CD8-positive, alpha-beta memory T cell (primary cell): ENCODE results near the gene PLXNB1. TPM values are rescaled to one million over a fixed set of nuclear protein-coding genes. Genes with fewer than 3 reads are reported as not detected.

Experiments used
- CTCF ChIA-PET: fragments of 350-600 bp; sonication (Branson Sonifier 250); formaldehyde crosslinking; loops from one replicate; lab custom pipeline; 2021; ENCODE audit warnings: antibody characterized with exemption; lab: Charles Lee
- POLR2A ChIA-PET: fragments of 350-600 bp; sonication (Branson Sonifier 250); formaldehyde crosslinking; loops from one replicate; lab custom pipeline; 2021; ENCODE audit warnings: antibody characterized with exemption; lab: Charles Lee
- DNase-seq, 5 donors: peaks; one replicate each; pipeline versions ENCODE4 v3.0.0 to v3.0.0-alpha.2; 2020 to 2022; ENCODE audit warnings: mixed read lengths in 1 of 5
- H3K27ac ChIP-seq: one replicate; pipeline ENCODE4 v1.7.0; 2013; ENCODE audit warnings: low read depth, mild to moderate bottlenecking, low read length, moderate library complexity
- H3K27me3 ChIP-seq: 2 replicates; pipeline ENCODE4 v1.7.0; 2013; ENCODE audit warnings: low read length, mild to moderate bottlenecking; ENCODE audit not compliant: insufficient read depth, poor library complexity, severe bottlenecking
- H3K36me3 ChIP-seq: 2 replicates; pipeline ENCODE4 v1.7.0; 2013; ENCODE audit warnings: mild to moderate bottlenecking, low read length, moderate library complexity; ENCODE audit not compliant: insufficient read depth
- H3K4me1 ChIP-seq: 2 replicates; pipeline ENCODE4 v1.7.0; 2013; ENCODE audit warnings: mild to moderate bottlenecking, low read length, moderate library complexity; ENCODE audit not compliant: insufficient read depth
- H3K4me3 ChIP-seq: 2 replicates; pipeline ENCODE4 v1.7.0; 2013; ENCODE audit warnings: mild to moderate bottlenecking, low read length
- H3K9me3 ChIP-seq: 2 replicates; pipeline ENCODE4 v1.7.0; 2013; ENCODE audit warnings: mild to moderate bottlenecking, low read length
- H3K27ac Mint-ChIP-seq, 8 donors: one replicate each; pipeline ENCODE4 v1.8.0; 2020 to 2021; ENCODE audit warnings: mixed read lengths in 8 of 8, mild to moderate bottlenecking in 6 of 8, inconsistent platforms in 3 of 8, moderate library complexity in 3 of 8
- H3K27me3 Mint-ChIP-seq, 2 donors: one replicate each; pipeline ENCODE4 v1.8.0; 2020 to 2021; ENCODE audit warnings: mixed read lengths in 2 of 2, mild to moderate bottlenecking in 1 of 2, moderate library complexity in 1 of 2
- H3K36me3 Mint-ChIP-seq, 3 donors: one replicate each; pipeline ENCODE4 v1.8.0; 2020 to 2021; ENCODE audit warnings: mixed read lengths in 3 of 3, inconsistent platforms in 1 of 3, mild to moderate bottlenecking in 1 of 3
- H3K4me1 Mint-ChIP-seq, 3 donors: one replicate each; pipeline ENCODE4 v1.8.0; 2020 to 2021; ENCODE audit warnings: mixed read lengths in 3 of 3, inconsistent platforms in 1 of 3, mild to moderate bottlenecking in 1 of 3
- H3K4me3 Mint-ChIP-seq, 7 donors: one replicate each; pipeline ENCODE4 v1.8.0; 2020 to 2021; ENCODE audit warnings: mixed read lengths in 7 of 7, mild to moderate bottlenecking in 6 of 7, moderate library complexity in 4 of 7, inconsistent platforms in 2 of 7
- H3K9me3 Mint-ChIP-seq, 5 donors: one replicate each; pipeline ENCODE4 v1.8.0; 2020 to 2022; ENCODE audit warnings: mixed read lengths in 5 of 5, mild to moderate bottlenecking in 3 of 5, moderate library complexity in 2 of 5, inconsistent platforms in 1 of 5
- polyA plus RNA-seq: library from polyadenylated mRNA; unstranded; fragments of 300-500 nt; fragmentation: Illumina TruSeq; gene quantifications from one replicate; pipeline ENCODE4 v1.2.3, GENCODE V29; 2021
- total RNA-seq, 2 experiments: library from RNA; stranded (reverse); gene quantifications; one replicate each; pipeline ENCODE4 v1.2.3, GENCODE V29; 2021

The PLXNB1 gene
- total and polyA plus RNA-seq, 3 experiments from 2014 or later = 0.30 to 5.5 (median 3.1) TPM

DNA sequence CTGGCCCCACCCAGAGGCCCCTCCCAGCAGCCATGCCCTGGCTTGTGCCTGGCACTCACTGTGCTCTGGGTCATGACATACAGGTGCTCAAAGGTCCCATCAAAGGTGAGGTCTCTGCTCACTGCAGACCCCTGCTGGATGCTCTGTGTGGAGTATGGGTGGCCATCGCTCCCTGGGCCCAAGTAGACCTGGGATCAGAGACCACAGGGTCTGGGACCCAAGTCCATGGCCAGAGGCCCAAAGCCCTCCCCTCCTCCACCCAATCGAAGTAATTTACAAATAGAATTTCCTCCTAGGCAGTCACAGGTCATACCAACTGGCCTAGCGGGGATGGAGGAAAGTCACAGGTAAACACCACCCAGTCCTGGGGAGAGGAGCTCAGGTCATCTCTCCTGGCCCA is 7.6 kb downstream of the PLXNB1 start:
- POLR2A ChIA-PET = no interaction called here
- Mint-ChIP-seq H3K9me3 (no peaks in the 10 kb centered on the region), H3K4me1 (no peaks in the 10 kb centered on the region), H3K36me3 (no peaks in the 10 kb centered on the region), H3K27ac (no peak overlapping the region), H3K4me3 (no peak overlapping the region), H3K27me3 (peaks cover 0 to 1% of the 10 kb centered on the region in 2 donors)
- no peak overlapping the region for H3K27ac ChIP-seq
- CTCF ChIA-PET = interaction anchor here (1.8 to 2.6 kb wide), 2 partner anchors 11 to 14 kb away, joined by 6 to 24 read pairs; no protein-coding TSS in a partner anchor
- no peak overlapping the region for H3K4me3 ChIP-seq
- no peaks in the 10 kb centered on the region for H3K9me3 ChIP-seq
- H3K27me3 ChIP-seq = no peaks in the 10 kb centered on the region
- no peaks in the 10 kb centered on the region for H3K36me3 ChIP-seq
- DNase-seq = no peak
- no peaks in the 10 kb centered on the region for H3K4me1 ChIP-seq

DNA sequence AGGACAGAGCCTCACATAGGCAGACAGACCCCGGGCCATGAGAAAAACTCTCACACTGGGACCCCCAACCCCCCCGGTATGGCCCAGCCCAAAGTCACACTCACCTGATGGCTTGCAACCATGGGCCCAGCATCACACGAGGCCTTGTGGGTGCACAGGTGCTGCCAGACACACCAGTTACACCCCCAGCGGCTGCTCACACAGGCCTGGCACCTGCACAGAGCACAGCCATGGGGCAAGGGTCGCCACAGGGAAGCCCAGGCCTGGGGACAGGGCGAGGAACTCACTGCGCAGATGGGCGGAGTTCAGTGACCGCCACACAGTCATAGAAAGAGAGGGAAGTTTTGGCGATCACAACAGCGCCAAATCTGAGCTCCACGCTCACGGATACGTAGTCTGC is 9.3 kb downstream of the PLXNB1 start:
- CTCF ChIA-PET = interaction anchor here (1.2 kb wide), 1 partner anchor 13 kb away, joined by 4 read pairs; no protein-coding TSS in a partner anchor
- no peak overlapping the region for H3K4me3 Mint-ChIP-seq
- H3K36me3 ChIP-seq = no peaks in the 10 kb centered on the region
- no peak overlapping the region for H3K27ac Mint-ChIP-seq
- no peaks in the 10 kb centered on the region for H3K4me1 Mint-ChIP-seq
- H3K9me3 Mint-ChIP-seq = no peaks in the 10 kb centered on the region
- H3K4me1 ChIP-seq = no peaks in the 10 kb centered on the region
- no peaks in the 10 kb centered on the region for H3K36me3 Mint-ChIP-seq
- no peak overlapping the region for H3K4me3 ChIP-seq
- H3K27me3 Mint-ChIP-seq = no peaks in the 10 kb centered on the region
- POLR2A ChIA-PET = no interaction called here
- H3K9me3 ChIP-seq = no peaks in the 10 kb centered on the region
- no peak overlapping the region for H3K27ac ChIP-seq
- no peaks in the 10 kb centered on the region for H3K27me3 ChIP-seq
- no peak for DNase-seq

DNA sequence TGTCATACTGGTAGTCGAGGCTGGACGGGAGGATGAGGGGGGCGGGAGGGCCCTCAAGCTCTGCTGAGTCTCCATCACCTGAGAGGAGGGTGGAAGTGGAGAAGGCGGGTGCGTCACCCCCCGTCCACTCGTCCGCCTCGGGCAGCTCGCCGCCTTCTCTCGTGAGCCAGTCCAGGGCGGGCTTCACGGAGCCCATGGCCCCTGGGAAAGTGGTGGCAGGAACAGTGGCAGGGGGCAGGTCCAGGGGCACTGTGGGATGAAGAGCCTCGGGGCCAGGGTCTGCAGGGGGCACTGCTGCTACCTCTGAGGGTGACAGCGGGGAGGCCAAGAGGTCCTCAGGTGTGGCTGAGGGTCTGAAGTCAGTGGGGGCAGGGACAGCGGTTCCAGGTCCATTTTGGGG is 10.3 kb downstream of the PLXNB1 start:
- DNase-seq = no peak
- Histone ChIP-seq H3K9me3 (no peaks in the 10 kb centered on the region), H3K4me3 (no peak overlapping the region), H3K27me3 (no peaks in the 10 kb centered on the region), H3K27ac (no peak overlapping the region), H3K36me3 (no peaks in the 10 kb centered on the region), H3K4me1 (no peaks in the 10 kb centered on the region)
- CTCF ChIA-PET = interaction anchor here (0.9 to 1.8 kb wide), 3 partner anchors 15 to 19 kb away, joined by 3 to 10 read pairs (median 7); no protein-coding TSS in a partner anchor
- no peaks in the 10 kb centered on the region for H3K4me1 Mint-ChIP-seq
- H3K36me3 Mint-ChIP-seq = no peaks in the 10 kb centered on the region
- no peaks in the 10 kb centered on the region for H3K27me3 Mint-ChIP-seq
- POLR2A ChIA-PET = interaction anchor here (0.6 kb wide), 1 partner anchor 266 kb away, joined by 3 read pairs; the partner anchor contains the start of gene NCKIPSD
- no peak overlapping the region for H3K27ac Mint-ChIP-seq
- H3K9me3 Mint-ChIP-seq = no peaks in the 10 kb centered on the region
- no peak overlapping the region for H3K4me3 Mint-ChIP-seq

DNA sequence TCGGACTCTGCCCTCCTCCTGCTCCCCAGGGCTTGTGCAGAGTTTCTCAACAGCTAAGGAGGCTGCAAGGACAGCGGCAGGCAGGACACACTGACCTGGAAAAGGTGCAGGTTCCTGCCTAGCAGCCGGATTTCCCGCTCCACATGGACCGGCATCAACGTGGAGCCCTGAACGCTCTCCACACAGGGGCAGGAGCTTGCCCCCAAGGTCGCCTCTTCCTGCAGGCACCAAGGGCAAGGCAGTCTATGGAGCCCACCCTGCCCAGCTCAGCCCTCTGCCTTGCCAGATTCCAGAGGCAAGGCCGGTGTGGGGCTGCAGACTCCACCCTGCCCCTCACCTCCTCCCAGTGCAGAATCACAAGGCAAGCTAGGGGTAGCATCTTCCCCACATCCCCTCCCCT is 10.7 kb downstream of the PLXNB1 start:
- Histone ChIP-seq H3K4me1 (no peaks in the 10 kb centered on the region), H3K9me3 (no peaks in the 10 kb centered on the region), H3K27me3 (no peaks in the 10 kb centered on the region), H3K27ac (no peak overlapping the region), H3K36me3 (no peaks in the 10 kb centered on the region), H3K4me3 (no peak overlapping the region)
- Mint-ChIP-seq H3K27me3 (no peaks in the 10 kb centered on the region), H3K4me3 (no peak overlapping the region), H3K27ac (no peak overlapping the region), H3K4me1 (no peaks in the 10 kb centered on the region), H3K9me3 (no peaks in the 10 kb centered on the region), H3K36me3 (no peaks in the 10 kb centered on the region)
- DNase-seq = no peak
- ChIA-PET POLR2A (interaction anchor here (0.6 kb wide), 1 partner anchor 267 kb away, joined by 3 read pairs; the partner anchor contains the start of gene NCKIPSD), CTCF (interaction anchor here (0.9 to 1.8 kb wide), 3 partner anchors 15 to 18 kb away, joined by 3 to 10 read pairs (median 7); no protein-coding TSS in a partner anchor)

DNA sequence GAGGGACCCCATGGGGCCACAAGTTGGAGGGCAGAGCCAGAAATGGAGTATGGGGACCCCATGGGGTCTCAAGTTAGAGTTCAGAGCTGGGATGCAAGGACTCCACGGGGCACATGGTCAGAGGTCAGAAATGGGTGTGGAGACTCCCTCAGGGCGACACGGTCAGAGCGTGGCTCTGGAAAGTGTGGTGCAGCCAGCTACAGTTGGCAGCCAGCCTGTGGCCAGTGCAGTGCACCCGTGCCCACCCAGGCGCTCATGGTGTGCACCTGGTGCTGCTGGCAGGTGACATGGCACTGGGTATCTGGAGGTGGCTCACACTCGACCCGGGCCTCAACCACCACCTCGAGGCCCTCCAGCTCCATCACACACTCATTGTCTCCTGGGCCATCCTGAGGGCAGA is 11.2 kb downstream of the PLXNB1 start:
- no peak overlapping the region for H3K4me3 Mint-ChIP-seq
- no peaks in the 10 kb centered on the region for H3K9me3 Mint-ChIP-seq
- no peak overlapping the region for H3K27ac Mint-ChIP-seq
- H3K27me3 ChIP-seq = no peaks in the 10 kb centered on the region
- H3K9me3 ChIP-seq = no peaks in the 10 kb centered on the region
- H3K4me1 Mint-ChIP-seq = no peaks in the 10 kb centered on the region
- no peaks in the 10 kb centered on the region for H3K4me1 ChIP-seq
- H3K27ac ChIP-seq = no peak overlapping the region
- DNase-seq = no peak
- no peak overlapping the region for H3K4me3 ChIP-seq
- ChIA-PET POLR2A (no interaction called here), CTCF (interaction anchor here (1.2 to 1.8 kb wide), 2 partner anchors 17 to 18 kb away, joined by 7 to 10 read pairs; no protein-coding TSS in a partner anchor)
- no peaks in the 10 kb centered on the region for H3K36me3 Mint-ChIP-seq
- H3K36me3 ChIP-seq = no peaks in the 10 kb centered on the region
- no peaks in the 10 kb centered on the region for H3K27me3 Mint-ChIP-seq

- Mint-ChIP-seq H3K9me3 (no peaks in the 10 kb centered on the region), H3K27ac (no peak overlapping the region), H3K36me3 (no peaks in the 10 kb centered on the region), H3K4me3 (no peak overlapping the region), H3K27me3 (no peaks in the 10 kb centered on the region), H3K4me1 (no peaks in the 10 kb centered on the region)
- H3K9me3 ChIP-seq = no peaks in the 10 kb centered on the region
- no peak for DNase-seq
- H3K4me1 ChIP-seq = no peaks in the 10 kb centered on the region
- ChIA-PET CTCF (interaction anchor here (1.8 kb wide), 1 partner anchor 18 kb away, joined by 10 read pairs; no protein-coding TSS in a partner anchor), POLR2A (no interaction called here)
- no peaks in the 10 kb centered on the region for H3K27me3 ChIP-seq
- no peak overlapping the region for H3K4me3 ChIP-seq
- H3K27ac ChIP-seq = no peak overlapping the region
- H3K36me3 ChIP-seq = no peaks in the 10 kb centered on the region
These were observed 11.7 kb downstream of the PLXNB1 start for GRCh38 chr3:48418140-48418539.

DNA sequence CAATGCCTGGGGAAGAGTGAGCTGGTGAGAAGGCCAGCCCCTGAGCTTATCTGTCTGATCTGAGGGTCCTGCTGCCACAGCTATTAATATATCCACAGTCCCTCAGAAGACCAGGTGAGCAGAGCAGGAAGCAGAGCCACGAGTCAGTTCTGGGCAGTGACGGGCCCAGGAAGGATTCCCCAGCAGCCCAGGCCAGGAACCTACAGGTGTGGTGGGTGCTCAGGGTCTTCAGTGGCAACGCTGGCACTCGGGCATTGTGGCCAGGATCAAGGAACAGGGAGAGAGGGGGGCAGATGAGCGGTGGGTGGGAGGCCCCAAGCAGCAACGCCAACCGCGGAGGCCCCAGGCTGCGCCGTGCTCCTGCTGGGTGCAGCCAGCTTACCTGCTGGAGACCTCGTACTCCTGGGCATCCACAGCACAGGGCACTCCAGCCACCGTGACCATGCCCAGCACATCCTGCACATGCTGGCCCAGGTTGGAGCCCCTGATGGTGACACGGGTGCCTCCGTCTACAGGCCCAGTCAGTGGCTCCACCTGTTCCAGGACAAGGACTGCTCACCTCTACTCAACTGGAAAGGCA is 12.3 kb downstream of the PLXNB1 start:
- no peaks in the 10 kb centered on the region for H3K27me3 Mint-ChIP-seq
- no peaks in the 10 kb centered on the region for H3K9me3 ChIP-seq
- H3K4me1 ChIP-seq = no peaks in the 10 kb centered on the region
- H3K27ac Mint-ChIP-seq = peak overlapping the region in 1 of 8 donors; percentile 63
- DNase-seq = no peak
- H3K4me3 Mint-ChIP-seq = no peak overlapping the region
- H3K9me3 Mint-ChIP-seq = no peaks in the 10 kb centered on the region
- H3K4me3 ChIP-seq = no peak overlapping the region
- H3K27me3 ChIP-seq = no peaks in the 10 kb centered on the region
- no peaks in the 10 kb centered on the region for H3K36me3 Mint-ChIP-seq
- H3K27ac ChIP-seq = no peak overlapping the region
- ChIA-PET CTCF (interaction anchor here (0.9 kb wide), 2 partner anchors 17 to 19 kb away, joined by 3 read pairs; no protein-coding TSS in a partner anchor), POLR2A (no interaction called here)
- no peaks in the 10 kb centered on the region for H3K36me3 ChIP-seq
- no peaks in the 10 kb centered on the region for H3K4me1 Mint-ChIP-seq

- Mint-ChIP-seq H3K27me3 (peaks cover 0 to 2% of the 10 kb centered on the region in 2 donors), H3K36me3 (peaks cover 0 to 1% (median 0%) of the 10 kb centered on the region in 3 donors), H3K4me3 (no peak overlapping the region), H3K9me3 (no peaks in the 10 kb centered on the region), H3K27ac (no peak overlapping the region), H3K4me1 (no peaks in the 10 kb centered on the region)
- no peaks in the 10 kb centered on the region for H3K9me3 ChIP-seq
- H3K27me3 ChIP-seq = no peaks in the 10 kb centered on the region
- no peak overlapping the region for H3K27ac ChIP-seq
- DNase-seq = no peak
- no peaks in the 10 kb centered on the region for H3K4me1 ChIP-seq
- POLR2A ChIA-PET = no interaction called here
- H3K4me3 ChIP-seq = no peak overlapping the region
- no peaks in the 10 kb centered on the region for H3K36me3 ChIP-seq
- CTCF ChIA-PET = interaction anchor here (0.9 to 1.5 kb wide), 4 partner anchors 15 to 90 kb away, joined by 3 to 4 read pairs (median 4); no protein-coding TSS in a partner anchor
These were observed 13.3 kb downstream of the PLXNB1 start for GRCh38 chr3:48416546-48416945.
